ENCODE results near the gene NCOR1.

The NCOR1 gene

GRCh38 chr17:16215273-16215964 lies at the start of gene NCOR1:
TSS of gene NCOR1 (minus strand) at chr17:16215534. CDS start at chr17:16194569, 20,965 bp downstream.
- ChIA-PET CTCF (interaction anchor here (1.1 to 3.3 kb wide), 5 partner anchors 8 to 71 kb away, joined by 3 to 11 read pairs (median 4); no protein-coding TSS in a partner anchor), POLR2A (no interaction called here)
- peak; percentile 91 for DNase-seq (ENCODE audit: extremely low spot score)
- TF ChIP-seq CTCF (IDR thresholded peaks at IDR 0.05; ENCODE audit: control extremely low read depth, extremely low read depth, low read depth, missing control alignments): peak; percentile 27

- no peak for DNase-seq (ENCODE audit: extremely low spot score)
- POLR2A ChIA-PET: no interaction called here
- TF ChIP-seq CTCF (IDR thresholded peaks at IDR 0.05; ENCODE audit: control extremely low read depth, extremely low read depth, low read depth, missing control alignments): no peak
- CTCF ChIA-PET: interaction anchor here (1.1 to 1.4 kb wide), 2 partner anchors 17 to 23 kb away, joined by 3 read pairs; no protein-coding TSS in a partner anchor
Observed at GRCh38 chr17:16262201-16262600, 46.9 kb upstream of the NCOR1 start.

GRCh38 chr17:16261049-16261448 lies 45.7 kb upstream of the NCOR1 start:
- POLR2A ChIA-PET: no interaction called here
- no peak for DNase-seq (ENCODE audit: extremely low spot score)
- no peak for TF ChIP-seq CTCF (IDR thresholded peaks at IDR 0.05; ENCODE audit: control extremely low read depth, extremely low read depth, low read depth, missing control alignments)
- CTCF ChIA-PET: interaction anchor here (0.8 to 1.2 kb wide), 3 partner anchors 10 to 89 kb away, joined by 3 read pairs; no protein-coding TSS in a partner anchor

- TF ChIP-seq CTCF (IDR thresholded peaks at IDR 0.05; ENCODE audit: control extremely low read depth, extremely low read depth, low read depth, missing control alignments): no peak
- DNase-seq (ENCODE audit: extremely low spot score): no peak
- POLR2A ChIA-PET: no interaction called here
- CTCF ChIA-PET: interaction anchor here (0.9 to 2.3 kb wide), 4 partner anchors 26 to 90 kb away, joined by 3 to 10 read pairs (median 3); no protein-coding TSS in a partner anchor
Observed at GRCh38 chr17:16259926-16260325, 44.6 kb upstream of the NCOR1 start.

- ChIA-PET POLR2A (no interaction called here), CTCF (interaction anchor here (2.3 kb wide), 1 partner anchor 27 kb away, joined by 10 read pairs; no protein-coding TSS in a partner anchor)
- TF ChIP-seq CTCF (IDR thresholded peaks at IDR 0.05; ENCODE audit: control extremely low read depth, extremely low read depth, low read depth, missing control alignments): no peak
- no peak for DNase-seq (ENCODE audit: extremely low spot score)
Observed at GRCh38 chr17:16258901-16259300, 43.6 kb upstream of the NCOR1 start.

- POLR2A ChIA-PET: no interaction called here
- no peak for DNase-seq (ENCODE audit: extremely low spot score)
- CTCF ChIA-PET: interaction anchor here (1.6 kb wide), 1 partner anchor 33 kb away, joined by 5 read pairs; no protein-coding TSS in a partner anchor
- TF ChIP-seq CTCF (IDR thresholded peaks at IDR 0.05; ENCODE audit: control extremely low read depth, extremely low read depth, low read depth, missing control alignments): no peak
Observed at GRCh38 chr17:16255481-16255921, 40.2 kb upstream of the NCOR1 start.

Measured in GM10248 (cell line).